Muscle of arm (tissue), 12 donors: Measurements from ENCODE around the gene PCAT6. TPM values are rescaled to one million over a fixed set of nuclear protein-coding genes. Genes with fewer than 3 reads are reported as not detected.
A peak's percentile ranks its signal among the peaks of the same experiment; 100 is the strongest.

ENCODE experiments used
- DNase-seq: peaks from one replicate; pipeline ENCODE4 v3.0.0-alpha.2; 2013
- polyA plus RNA-seq, 12 donors: library from polyadenylated mRNA; unstranded; fragments of 120-200 nt; gene quantifications; one replicate each; pipeline ENCODE4 v1.2.1, GENCODE V29; 2013; ENCODE audit not compliant: insufficient read length in 12 of 12

PCAT6 gene
- polyA plus RNA-seq, 12 donors = 1.6 to 5.2 (median 2.5) TPM; not detected in 2

GRCh38 chr1:202844935-202845334, 34.2 kb downstream of the PCAT6 start:
- no peak for DNase-seq

DNA sequence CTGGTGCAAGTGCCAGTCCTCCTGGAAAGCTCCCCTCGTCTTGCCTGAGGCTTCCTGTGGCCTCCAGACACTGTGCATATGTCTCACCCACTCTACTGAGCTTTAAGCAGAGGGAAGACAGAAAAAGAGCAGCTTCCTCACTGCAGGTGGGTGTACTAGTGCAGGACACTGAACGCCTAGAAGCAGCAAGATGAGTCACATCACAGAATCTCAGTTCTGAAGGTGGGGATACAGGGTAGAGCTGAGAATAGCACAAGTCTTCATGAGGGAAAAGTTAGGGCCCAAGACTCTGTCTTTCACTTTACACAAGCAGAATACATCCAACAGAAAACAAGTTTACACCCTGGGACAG, 37.4 kb downstream of the PCAT6 start:
- DNase-seq = no peak

GRCh38 chr1:202850593-202851362, 40.0 kb downstream of the PCAT6 start:
- peak; percentile 10 for DNase-seq

DNA sequence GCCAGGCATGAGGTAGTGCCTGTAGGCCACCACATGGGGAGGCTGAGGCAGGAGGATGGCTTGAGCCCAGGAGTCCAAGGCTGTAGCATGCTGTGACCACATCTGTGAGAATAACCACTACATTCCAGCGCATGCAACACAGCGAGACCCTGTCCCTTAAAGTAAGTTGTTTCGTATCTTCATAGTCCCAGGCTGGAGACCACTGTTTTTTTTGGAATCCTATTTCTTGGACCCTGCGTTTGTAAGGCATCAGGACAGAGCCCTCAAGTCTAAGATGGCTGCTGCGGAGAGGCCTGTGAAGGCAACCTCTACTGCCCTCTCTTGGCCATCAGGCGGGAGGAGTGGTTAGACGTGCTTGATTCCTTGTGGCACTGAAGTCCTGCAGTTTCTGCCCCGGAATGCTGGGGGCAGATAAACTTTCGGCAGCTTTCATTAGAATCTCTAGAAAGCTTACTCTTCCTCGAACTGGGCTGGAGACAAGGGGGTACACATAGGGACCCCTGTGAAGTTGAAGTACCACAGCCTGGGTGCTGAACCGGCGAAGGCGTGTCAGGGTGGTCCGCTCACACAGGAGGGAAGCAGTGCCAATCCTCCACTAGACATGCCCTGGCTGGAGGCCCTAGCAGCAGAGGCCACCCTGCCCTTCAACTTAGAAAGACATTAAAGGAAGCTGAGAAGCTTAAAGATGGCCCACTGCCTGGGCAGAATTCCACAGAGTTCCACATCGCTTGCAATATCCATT, 41.6 kb downstream of the PCAT6 start:
- no peak for DNase-seq

DNA sequence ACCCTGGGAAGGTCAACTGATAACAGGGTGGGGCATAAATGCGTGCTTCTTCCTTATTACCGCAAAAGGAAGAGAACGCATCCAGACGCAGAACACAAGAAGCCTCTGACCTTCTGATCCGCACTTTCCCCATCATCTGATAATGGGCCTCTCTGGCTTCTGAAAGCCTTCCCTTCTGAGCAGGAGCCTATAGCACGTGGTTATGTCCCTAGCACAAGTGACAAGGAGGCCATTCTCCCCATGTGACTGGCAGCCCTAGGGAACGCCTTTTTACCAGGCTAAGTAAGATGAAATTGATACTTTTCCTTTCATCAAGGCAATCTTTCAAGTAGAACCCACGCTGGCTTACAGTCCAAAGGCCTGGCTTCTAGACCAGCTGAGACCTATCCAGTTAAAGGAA, 44.0 kb downstream of the PCAT6 start:
- no peak for DNase-seq

DNA sequence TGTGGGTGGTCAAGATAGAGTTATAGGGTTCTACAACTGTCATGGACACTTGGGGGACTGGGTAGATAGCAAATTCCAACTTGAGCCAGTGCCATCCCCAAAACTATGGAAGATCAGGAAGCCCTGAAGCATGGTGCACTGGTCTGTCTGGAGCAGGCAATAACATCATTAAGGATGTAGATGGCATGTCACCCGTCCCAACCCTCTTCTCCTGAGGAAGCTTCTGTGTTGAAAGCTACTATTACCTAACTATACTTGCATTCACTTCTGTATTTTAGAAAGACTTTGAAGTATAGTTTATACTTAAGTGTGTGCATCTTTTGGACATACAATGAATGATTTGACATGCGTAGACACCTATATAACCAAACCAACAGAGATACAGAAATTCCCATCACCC, 45.3 kb downstream of the PCAT6 start:
- no peak for DNase-seq

DNA sequence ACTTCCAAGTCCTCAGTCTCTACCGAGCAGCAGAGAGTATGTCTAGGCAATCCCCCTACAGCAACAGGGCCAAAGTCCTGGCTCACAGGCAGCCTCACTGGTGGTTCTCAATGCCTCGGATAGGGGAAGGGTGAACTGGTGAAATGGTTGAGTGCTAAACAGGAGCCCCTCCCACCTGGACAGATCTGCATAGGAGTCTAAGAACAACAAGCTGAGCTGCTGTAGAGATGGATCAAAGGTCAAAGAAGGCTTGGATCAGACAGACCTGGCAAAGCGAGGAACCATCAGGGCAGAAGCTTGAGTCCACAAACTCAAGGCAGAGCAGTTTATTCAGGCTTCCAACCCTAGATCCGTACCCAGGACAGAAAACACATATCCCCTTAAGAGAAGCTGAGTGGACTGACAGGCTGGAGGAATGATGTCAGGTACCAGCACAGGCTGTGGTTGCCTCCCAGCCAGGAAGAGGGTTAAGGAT, 46.4 kb downstream of the PCAT6 start:
- DNase-seq = no peak

DNA sequence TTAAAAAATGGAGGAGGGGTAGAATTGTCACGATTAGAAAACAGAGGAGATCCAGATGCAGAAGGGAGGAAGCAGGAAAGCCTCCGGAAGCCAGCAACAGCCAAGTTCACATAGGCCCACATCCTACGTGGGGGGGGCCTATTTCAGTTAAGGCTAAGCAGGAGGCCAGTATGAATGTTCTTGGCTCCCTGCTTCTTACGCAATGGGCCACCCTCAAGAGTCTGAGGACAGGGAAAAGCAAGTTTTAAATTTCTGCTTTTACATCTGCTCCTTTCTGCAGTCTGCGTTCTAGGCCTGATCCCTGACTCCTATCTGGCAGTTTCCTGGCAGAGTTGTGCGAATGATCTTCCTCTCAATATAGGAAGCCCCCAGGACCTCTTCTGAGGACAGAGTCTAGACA, 47.6 kb downstream of the PCAT6 start:
- DNase-seq = peak; percentile 13

DNA sequence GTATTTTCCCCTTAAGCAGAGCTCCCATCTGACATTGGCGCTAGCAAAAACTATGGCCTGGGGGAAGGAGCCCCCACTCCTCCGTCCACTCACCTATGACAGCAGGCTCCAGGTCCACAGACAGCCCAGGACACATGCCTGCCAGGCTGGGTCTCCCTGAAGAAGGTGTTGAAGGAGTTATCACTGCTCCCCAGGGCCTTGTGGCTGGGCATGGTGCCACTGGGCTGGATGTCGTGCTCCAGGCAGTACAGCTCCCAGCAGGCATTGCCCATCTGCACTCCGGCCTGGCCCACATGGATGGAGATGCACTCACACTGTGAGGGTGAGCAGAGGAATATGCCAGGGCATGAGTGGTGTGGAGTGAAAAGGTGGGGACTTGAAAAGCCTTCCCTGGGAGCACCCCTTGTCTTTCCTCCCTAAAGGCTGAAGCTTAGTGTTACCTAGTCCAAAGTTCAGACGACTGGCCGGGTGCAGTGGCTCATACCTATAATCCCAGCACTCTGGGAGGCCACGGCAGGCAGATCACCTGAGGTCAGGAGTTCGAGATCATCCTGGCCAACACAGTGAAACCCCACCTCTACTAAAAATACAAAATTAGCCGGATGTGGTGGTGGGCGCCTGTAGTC, 48.1 kb downstream of the PCAT6 start:
- DNase-seq = no peak

DNA sequence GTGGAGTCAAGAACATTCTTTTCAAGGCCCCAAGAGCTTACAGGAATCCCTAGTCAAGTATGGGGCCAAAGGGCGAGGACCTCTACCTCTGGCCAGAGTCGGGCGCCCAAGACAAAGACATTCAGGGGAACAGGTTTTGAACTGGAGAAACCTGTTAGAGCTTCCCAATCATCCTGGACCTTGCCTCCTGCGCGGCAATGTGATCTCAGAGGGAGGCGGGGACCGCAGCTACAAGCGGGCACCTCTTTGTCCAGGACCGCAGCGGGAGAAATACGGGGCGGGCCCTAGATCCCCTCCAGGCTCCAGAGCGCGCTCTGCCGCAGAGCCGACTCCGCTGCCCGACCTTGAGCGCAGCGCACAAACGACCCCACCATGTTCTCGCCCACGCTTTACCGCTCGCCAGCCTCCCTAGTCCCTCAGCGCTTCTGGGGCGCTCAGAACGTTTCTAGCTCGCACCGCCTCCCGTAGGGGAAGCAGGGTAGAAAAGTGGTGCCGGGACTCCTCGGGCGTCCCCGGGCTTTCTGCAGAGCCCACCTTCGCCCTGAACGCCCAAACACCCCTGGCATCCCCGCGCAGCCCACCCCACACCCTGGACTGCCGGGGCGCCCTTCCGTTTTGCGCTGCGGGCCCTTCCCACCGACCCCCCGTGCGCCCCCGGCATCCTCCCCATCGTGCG, 50.1 kb downstream of the PCAT6 start:
- peak; percentile 9 for DNase-seq

Other genes with a start within 250 kb of the PCAT6 start
- 1 to 10 TPM in 1 of 12 donors, under 1 TPM in 10, not detected in 1; 0.19 to 2.7 (median 0.44) TPM for gene SYT2, start 100.5 kb upstream of the PCAT6 start, polyA plus RNA-seq
- 10 to 100 TPM in 11 of 12 donors, not detected in 1; 37.7 to 88.6 (median 46.1) TPM for gene KDM5B, start 2.5 kb upstream of the PCAT6 start, polyA plus RNA-seq
- gene RABIF, start 78.2 kb downstream of the PCAT6 start, polyA plus RNA-seq = 1 to 10 TPM in 10 of 12 donors, not detected in 2; 6.7 to 8.5 (median 7.6) TPM
- 10 to 100 TPM in 11 of 12 donors, not detected in 1; 16.4 to 26.4 (median 22.6) TPM for gene KLHL12, start 116.3 kb downstream of the PCAT6 start, polyA plus RNA-seq
- 10 to 100 TPM in 11 of 12 donors, not detected in 1; 61.1 to 98.8 (median 72.9) TPM for gene ADIPOR1, start 147.4 kb downstream of the PCAT6 start, polyA plus RNA-seq
- 100 to 1,000 TPM in 2 of 12 donors, 10 to 100 TPM in 9, not detected in 1; 40.7 to 109 (median 80.3) TPM for gene CYB5R1, start 156.3 kb downstream of the PCAT6 start, polyA plus RNA-seq
- gene TMEM183A, start 196.4 kb downstream of the PCAT6 start, polyA plus RNA-seq = 10 to 100 TPM in 11 of 12 donors, not detected in 1; 33.4 to 54.2 (median 37.2) TPM
- gene PPFIA4, start 215.5 kb downstream of the PCAT6 start, polyA plus RNA-seq = 10 to 100 TPM in 11 of 12 donors, not detected in 1; 23.9 to 70.8 (median 49.7) TPM